Measurements from ENCODE around the gene RBMS3.
A peak's percentile ranks its signal among the peaks of the same experiment; 100 is the strongest.
"Not testable (repeated sequence)": the region's sequence is repeated elsewhere in the genome, so short reads cannot be mapped to it uniquely, and the experiment has no call there.

RBMS3 gene

DNA sequence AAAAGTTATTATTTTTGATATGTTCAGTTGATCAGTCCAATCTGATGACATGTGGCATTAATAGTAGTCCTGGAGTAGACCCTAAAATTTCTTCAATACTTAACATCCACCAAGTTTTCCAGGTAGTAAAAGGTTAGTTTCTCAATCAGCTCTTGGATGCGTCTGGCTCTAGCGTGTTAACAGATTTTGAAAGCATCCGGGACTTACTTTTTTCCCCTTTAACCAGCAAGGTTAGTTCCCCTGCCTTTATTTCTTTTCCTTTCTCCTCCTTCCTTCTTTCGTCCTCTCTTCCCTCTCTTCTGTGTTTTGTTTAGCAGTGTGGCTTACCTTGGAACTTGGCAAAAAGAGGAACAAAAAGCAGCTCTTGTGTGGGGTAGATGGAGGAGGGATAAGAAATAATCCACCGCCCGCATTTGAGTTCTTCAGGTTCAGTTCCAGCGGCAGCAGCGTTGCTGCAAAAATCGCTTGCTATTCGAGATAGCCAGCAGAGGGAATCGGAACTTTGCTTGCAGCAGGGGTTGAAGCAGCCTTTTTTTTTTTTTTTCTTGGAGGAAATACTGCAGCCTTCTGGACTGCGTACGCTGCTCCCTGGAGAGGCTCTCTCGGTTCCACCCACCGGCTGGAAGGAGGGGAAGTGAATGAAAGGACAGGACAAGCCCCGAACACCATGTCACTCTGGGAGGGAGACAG, at the start of gene RBMS3:
Gene RBMS3 (plus strand): TSS at position 668 of the 690 bp plus-strand sequence.
- peak; percentile 98 for FAIRE-seq

DNA sequence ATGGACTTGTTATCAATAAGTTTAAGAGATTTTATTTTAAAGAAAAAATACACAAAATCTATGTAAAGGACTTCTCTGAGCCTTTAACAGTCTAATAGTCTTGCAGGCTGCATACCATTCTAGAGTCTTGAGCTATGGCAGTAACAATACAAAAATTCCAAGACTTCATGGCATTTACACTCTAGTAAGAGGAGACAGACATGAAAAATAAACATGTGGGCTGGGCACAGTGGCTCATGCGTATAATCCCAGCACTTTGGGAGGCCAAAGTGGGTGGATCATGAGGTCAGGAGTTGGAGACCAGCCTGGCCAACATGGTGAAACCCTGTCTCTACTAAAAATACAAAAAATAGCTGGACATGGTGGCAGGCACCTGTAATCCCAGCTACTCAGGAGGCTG, 47.7 kb upstream of the RBMS3 start:
- not testable (repeated sequence) for FAIRE-seq

DNA sequence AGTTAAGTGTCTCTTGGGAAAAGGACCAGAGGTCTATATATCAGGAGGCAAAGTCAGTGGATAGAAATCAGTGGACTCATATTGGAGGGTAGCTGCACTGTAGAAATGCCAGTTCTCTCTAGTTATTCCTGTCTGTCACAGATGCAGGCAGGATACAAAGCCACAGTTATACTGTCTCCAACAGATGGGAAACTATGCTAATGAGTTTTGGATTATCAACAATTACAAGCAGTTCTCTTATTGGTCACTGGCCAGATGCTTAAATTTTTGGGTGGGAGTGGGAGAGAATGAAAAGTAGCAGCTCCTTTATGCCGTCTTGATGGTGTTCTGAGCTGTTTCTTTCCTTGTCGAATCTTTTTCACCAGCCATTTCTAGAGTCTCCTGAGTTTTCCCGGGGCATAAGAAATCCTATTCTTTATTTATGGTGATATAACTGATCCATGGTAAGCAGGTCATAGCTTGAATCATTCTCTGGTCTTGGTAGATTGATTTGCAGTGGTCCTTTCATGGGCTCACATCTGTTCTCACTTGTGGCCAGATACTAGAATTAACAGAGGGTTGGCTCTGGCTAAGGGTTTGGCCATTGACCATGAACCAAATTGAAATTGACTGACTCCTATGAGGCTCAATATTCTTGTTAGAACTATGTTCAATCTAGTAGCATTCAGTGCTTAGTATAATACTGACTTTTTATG, 44.6 kb upstream of the RBMS3 start:
- FAIRE-seq, result no peak

DNA sequence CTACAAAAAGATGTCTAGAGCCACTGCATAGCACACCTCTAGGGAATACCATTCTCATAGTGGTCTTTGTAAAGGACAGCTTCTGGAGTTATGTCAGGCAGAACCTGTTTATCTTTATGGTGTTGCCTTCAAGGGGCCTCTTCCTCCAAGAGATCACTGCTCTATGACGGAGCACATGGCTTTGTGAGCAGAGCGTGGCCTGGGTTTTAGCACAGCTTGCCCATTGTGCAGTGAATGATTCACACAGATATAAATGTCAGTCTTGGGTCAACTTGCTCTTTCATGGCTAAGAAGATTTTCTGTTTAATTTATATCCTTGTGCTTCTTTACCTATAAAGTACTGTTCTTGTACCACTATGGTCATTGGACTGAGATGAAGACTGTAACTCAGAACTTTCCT, 41.5 kb upstream of the RBMS3 start:
- no peak for FAIRE-seq

- FAIRE-seq, result no peak
Observed at GRCh38 chr3:29240248-29240647, 40.6 kb upstream of the RBMS3 start.

DNA sequence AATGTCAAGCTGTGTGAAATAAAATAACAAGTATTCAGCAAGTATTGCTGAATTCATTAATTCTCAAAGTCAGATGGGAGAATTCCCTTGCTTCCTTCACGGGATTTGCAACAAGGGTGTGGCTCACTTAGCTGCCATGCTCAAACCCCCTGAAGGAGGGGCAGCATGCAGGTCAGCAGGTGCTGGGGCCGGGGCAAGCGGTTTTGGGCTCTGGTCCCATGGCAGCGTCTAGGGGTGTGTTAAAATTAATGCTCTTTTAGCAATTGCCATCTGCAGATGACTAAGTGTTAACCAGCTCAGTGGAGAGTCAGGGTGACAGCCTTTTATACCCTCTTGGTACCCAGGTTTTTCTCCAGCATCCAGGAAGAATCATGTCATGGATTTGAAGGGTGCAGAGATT, 40.0 kb upstream of the RBMS3 start:
- no peak for FAIRE-seq

DNA sequence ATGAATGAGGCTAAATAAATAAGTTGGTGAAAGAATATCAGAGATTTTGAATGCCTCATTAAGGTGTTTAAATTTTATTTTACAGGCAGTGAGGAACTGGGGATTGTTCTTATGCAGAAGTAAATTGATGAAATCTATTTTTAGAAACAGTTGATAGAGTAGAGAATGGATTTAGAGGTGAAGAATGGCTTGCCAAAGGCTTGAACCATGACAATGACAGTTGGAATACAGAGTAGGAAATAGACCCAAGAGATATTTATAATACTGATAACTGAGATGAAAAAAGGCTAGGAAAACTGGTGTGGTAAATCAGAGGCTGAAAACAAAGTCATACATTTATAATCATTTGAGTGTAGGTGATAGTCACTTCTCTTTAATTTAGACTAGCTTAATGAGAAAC, 39.0 kb upstream of the RBMS3 start:
- FAIRE-seq, result no peak

DNA sequence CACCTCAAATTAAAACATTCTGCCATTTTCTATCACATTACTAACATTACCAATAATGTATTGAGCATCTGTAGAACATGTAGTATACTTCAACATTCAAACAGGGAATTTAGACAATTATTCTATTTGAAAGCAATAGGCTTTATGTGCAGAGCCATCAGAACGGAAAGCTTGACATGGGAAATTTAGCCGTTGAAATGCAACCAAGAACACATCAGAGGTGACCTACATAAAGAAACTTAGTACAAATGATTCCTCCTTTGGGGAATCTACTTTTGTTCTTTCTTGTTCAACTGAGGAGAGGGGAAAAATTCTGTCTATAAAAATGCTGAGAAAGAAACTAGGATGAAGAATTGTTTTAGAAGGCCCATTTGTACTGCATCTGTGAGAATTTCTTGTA, 38.6 kb upstream of the RBMS3 start:
- FAIRE-seq, result no peak

- FAIRE-seq, result no peak
Observed at GRCh38 chr3:29245441-29245840, 35.4 kb upstream of the RBMS3 start.

GRCh38 chr3:29247088-29247745, 33.7 kb upstream of the RBMS3 start:
- FAIRE-seq, result no peak

DNA sequence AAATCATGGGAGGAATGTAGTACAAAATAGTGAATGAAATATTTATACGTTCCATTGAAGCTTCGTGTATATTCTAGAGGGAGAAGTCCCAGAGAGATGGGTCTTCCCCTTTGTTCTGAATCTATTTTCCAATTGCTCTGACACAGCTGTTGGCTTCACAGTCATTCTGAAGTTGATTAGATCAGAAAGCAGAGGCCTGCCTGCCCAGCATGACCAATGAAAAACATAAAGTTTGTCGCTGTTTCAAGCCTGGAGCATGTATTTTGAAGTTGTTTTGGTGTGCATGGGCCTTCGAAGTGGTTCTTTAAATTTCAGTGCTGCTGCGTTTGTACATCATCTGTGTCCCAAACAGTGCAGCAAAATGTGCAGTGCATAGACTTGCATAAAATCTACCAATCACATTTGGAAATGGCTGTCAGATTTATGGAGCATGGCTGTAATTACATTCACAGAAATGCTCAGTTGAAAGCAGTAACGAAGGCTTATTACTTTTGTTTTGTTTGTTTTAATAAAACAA, 31.0 kb upstream of the RBMS3 start:
- no peak for FAIRE-seq

- no peak for FAIRE-seq
Observed at GRCh38 chr3:29255854-29256696, 24.8 kb upstream of the RBMS3 start.

- FAIRE-seq, result no peak
Observed at GRCh38 chr3:29258161-29258560, 22.7 kb upstream of the RBMS3 start.

- FAIRE-seq, result no peak
Observed at GRCh38 chr3:29261119-29261518, 19.8 kb upstream of the RBMS3 start.

GRCh38 chr3:29263476-29263875, 17.4 kb upstream of the RBMS3 start:
- no peak for FAIRE-seq

- FAIRE-seq, result no peak
Observed at GRCh38 chr3:29265509-29266072, 15.3 kb upstream of the RBMS3 start.

DNA sequence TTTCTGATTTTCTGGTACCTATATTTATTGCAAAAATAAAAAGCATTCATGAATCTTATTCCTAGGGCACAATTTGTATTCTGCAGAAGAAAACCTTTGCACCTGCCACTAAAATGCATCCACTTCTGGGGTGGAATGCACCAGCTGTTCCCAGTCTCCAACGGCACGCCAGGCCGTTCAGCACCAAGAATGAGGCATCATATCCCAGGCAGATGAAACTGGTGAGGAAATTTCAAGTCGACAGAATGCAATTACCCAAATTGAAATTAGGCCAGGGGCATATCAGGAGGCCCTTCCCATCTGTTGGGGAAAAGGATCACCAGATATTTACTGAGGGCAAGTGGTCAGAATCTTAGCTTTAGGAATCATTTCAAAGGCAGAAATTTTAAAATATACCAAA, 13.6 kb upstream of the RBMS3 start:
- FAIRE-seq, result no peak

DNA sequence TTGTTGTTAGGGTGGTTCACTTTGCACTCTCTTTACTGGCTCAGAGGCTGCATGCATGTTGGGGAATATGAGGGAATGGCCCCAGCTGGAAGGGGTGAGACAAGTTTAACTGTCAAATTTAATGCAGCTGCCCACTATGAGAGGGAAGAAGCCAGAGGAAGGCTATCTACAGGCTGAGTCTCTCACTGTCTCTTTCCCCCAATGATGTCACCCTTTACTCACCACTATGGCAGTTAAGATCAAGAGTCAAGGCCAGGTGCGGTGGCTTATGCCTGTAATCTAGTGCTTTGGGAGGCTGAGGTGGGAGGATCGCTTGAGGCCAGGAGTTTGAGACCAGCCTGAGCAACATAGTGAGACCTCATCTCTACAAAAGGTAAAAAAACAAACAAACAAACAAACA, 12.2 kb upstream of the RBMS3 start:
- no peak for FAIRE-seq

- FAIRE-seq, result no peak
Observed at GRCh38 chr3:29270752-29271151, 10.1 kb upstream of the RBMS3 start.

GRCh38 chr3:29271475-29271874, 9.4 kb upstream of the RBMS3 start:
- FAIRE-seq, result no peak

GRCh38 chr3:29274667-29275066, 6.2 kb upstream of the RBMS3 start:
- no peak for FAIRE-seq

DNA sequence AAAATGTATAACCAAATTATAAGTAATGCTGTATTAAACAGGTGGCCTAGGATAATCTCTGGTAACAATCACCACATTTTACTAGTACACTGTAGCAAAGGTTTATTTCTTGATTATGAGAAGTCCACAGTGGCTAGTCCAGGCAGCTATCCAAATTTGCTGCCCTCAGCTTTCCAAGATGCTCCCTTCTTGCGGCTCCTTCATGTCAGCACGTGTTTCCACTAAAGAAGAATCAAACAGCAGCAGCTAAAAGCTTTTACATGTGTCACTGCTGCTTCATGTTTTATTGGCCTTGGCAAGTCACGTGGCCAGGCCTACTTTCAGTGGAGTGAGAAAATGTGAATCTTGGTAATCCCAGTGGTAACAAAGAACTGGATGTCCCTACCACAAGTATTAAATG, 5.6 kb upstream of the RBMS3 start:
- FAIRE-seq, result no peak

DNA sequence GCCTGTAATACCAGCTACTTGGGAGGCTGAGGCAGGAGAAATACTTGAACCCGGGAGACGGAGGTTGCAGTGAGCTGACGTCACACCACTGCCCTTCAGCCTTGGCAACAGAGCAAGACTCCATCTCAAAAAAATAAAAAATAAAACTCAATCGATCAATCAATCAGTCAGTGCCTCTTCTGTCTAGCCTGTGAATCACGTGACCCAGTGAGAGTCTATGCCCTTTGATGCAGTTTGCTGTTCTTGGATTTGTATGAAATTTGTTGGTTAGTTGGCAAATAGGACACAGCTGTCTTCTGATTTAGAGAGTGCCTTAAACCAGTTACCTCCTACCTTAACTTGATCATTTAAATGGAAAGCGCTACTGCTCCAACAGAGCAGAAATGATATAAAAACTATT, 3.6 kb upstream of the RBMS3 start:
- FAIRE-seq, result no peak

All from G401.6 (cell line).